Mucosa of rectum (tissue), 2 donors: ENCODE measurements around the gene ATP2C2.
"Not testable (repeated sequence)": the region's sequence is repeated elsewhere in the genome, so short reads cannot be mapped to it uniquely, and the experiment has no call there.

Experiments
- H3K27ac ChIP-seq, 2 donors: one replicate each; pipeline ENCODE4 v1.7.0; 2013; ENCODE audit warnings: inconsistent platforms in 2 of 2, low read depth in 2 of 2, low read length in 2 of 2
- H3K27me3 ChIP-seq, 2 donors: one replicate each; pipeline ENCODE4 v1.7.0; 2013; ENCODE audit warnings: low read length in 2 of 2; ENCODE audit not compliant: control insufficient read depth in 2 of 2, insufficient read depth in 2 of 2
- H3K36me3 ChIP-seq, 2 donors: one replicate each; pipeline ENCODE4 v1.7.0; 2013; ENCODE audit warnings: low read length in 2 of 2; ENCODE audit not compliant: control insufficient read depth in 2 of 2, insufficient read depth in 2 of 2
- H3K4me1 ChIP-seq, 2 donors: one replicate each; pipeline ENCODE4 v1.7.0; 2013; ENCODE audit warnings: low read length in 2 of 2, mild to moderate bottlenecking in 1 of 2; ENCODE audit not compliant: control insufficient read depth in 2 of 2, insufficient read depth in 2 of 2
- H3K4me3 ChIP-seq, 2 donors: one replicate each; pipeline ENCODE4 v1.7.0; 2013; ENCODE audit warnings: low read length in 2 of 2
- H3K9ac ChIP-seq, 2 donors: one replicate each; pipeline ENCODE4 v1.7.0; 2013; ENCODE audit warnings: low read length in 2 of 2, low read depth in 1 of 2, mild to moderate bottlenecking in 1 of 2
- H3K9me3 ChIP-seq, 2 donors: one replicate each; pipeline ENCODE4 v1.7.0; 2013; ENCODE audit warnings: low read length in 2 of 2; ENCODE audit not compliant: control insufficient read depth in 2 of 2
- donor health status: healthy.
- donor health status: Normal muscosa, but diverticular disease.

ATP2C2 gene

GRCh38 chr16:84340325-84341040 is 27.9 kb upstream of the ATP2C2 start:
- Histone ChIP-seq H3K9me3 (no peaks in the 10 kb centered on the region), H3K27ac (peak overlapping the region; percentile 89 to 91), H3K9ac (peak overlapping the region; percentile 43 to 61), H3K4me3 (no peak overlapping the region), H3K4me1 (peaks cover 15 to 25% of the 10 kb centered on the region in 2 donors), H3K27me3 (no peaks in the 10 kb centered on the region), H3K36me3 (no peaks in the 10 kb centered on the region)

GRCh38 chr16:84341528-84342295 is 26.6 kb upstream of the ATP2C2 start:
- peak overlapping the region; percentile 34 to 57 for H3K9ac ChIP-seq
- no peaks in the 10 kb centered on the region for H3K27me3 ChIP-seq
- no peaks in the 10 kb centered on the region for H3K36me3 ChIP-seq
- H3K27ac ChIP-seq = peak overlapping the region; percentile 89 to 91
- no peaks in the 10 kb centered on the region for H3K9me3 ChIP-seq
- peak overlapping the region; percentile 52 to 58 for H3K4me3 ChIP-seq
- peaks cover 15 to 25% of the 10 kb centered on the region in 2 donors for H3K4me1 ChIP-seq

GRCh38 chr16:84343800-84344199 is 24.5 kb upstream of the ATP2C2 start:
- not testable (repeated sequence) for H3K9ac ChIP-seq, H3K27me3 ChIP-seq, H3K36me3 ChIP-seq, H3K27ac ChIP-seq, H3K9me3 ChIP-seq, H3K4me3 ChIP-seq
- H3K4me1 ChIP-seq = peaks cover 16 to 27% of the 10 kb centered on the region in 2 donors

GRCh38 chr16:84344781-84345180 is 23.6 kb upstream of the ATP2C2 start:
- no peak overlapping the region for H3K4me3 ChIP-seq
- H3K36me3 ChIP-seq = no peaks in the 10 kb centered on the region
- peaks cover 25 to 37% of the 10 kb centered on the region in 2 donors for H3K4me1 ChIP-seq
- H3K27me3 ChIP-seq = no peaks in the 10 kb centered on the region
- H3K9ac ChIP-seq = no peak overlapping the region
- no peak overlapping the region for H3K27ac ChIP-seq
- H3K9me3 ChIP-seq = no peaks in the 10 kb centered on the region

GRCh38 chr16:84347161-84347560 is 21.2 kb upstream of the ATP2C2 start:
- H3K9ac ChIP-seq = no peak overlapping the region
- no peak overlapping the region for H3K27ac ChIP-seq
- no peaks in the 10 kb centered on the region for H3K27me3 ChIP-seq
- no peak overlapping the region for H3K4me3 ChIP-seq
- H3K4me1 ChIP-seq = peaks cover 23 to 33% of the 10 kb centered on the region in 2 donors
- no peaks in the 10 kb centered on the region for H3K9me3 ChIP-seq
- no peaks in the 10 kb centered on the region for H3K36me3 ChIP-seq

- H3K36me3 ChIP-seq = no peaks in the 10 kb centered on the region
- H3K27me3 ChIP-seq = no peaks in the 10 kb centered on the region
- no peaks in the 10 kb centered on the region for H3K9me3 ChIP-seq
- H3K9ac ChIP-seq = no peak overlapping the region
- peaks cover 21 to 30% of the 10 kb centered on the region in 2 donors for H3K4me1 ChIP-seq
- H3K27ac ChIP-seq = peak overlapping the region in 1 of 2 donors; percentile 38
- H3K4me3 ChIP-seq = no peak overlapping the region
Measured at GRCh38 chr16:84348386-84348888, 19.9 kb upstream of the ATP2C2 start.

GRCh38 chr16:84349862-84350684 is 18.3 kb upstream of the ATP2C2 start:
- Histone ChIP-seq H3K9me3 (no peaks in the 10 kb centered on the region), H3K9ac (peak overlapping the region; percentile 56 to 57), H3K27ac (peak overlapping the region; percentile 89 to 90)

GRCh38 chr16:84350685-84351400 is 17.5 kb upstream of the ATP2C2 start:
- Histone ChIP-seq H3K27me3 (no peaks in the 10 kb centered on the region), H3K36me3 (no peaks in the 10 kb centered on the region), H3K9ac (peak overlapping the region; percentile 34 to 57), H3K4me1 (peaks cover 21 to 30% of the 10 kb centered on the region in 2 donors), H3K9me3 (no peaks in the 10 kb centered on the region), H3K4me3 (peak overlapping the region; percentile 13 to 35), H3K27ac (peak overlapping the region; percentile 89 to 90)

More at GRCh38 chr16:84349862-84350684, 18.3 kb upstream of the ATP2C2 start:
- no peaks in the 10 kb centered on the region for H3K27me3 ChIP-seq
- peak overlapping the region; percentile 48 to 50 for H3K4me3 ChIP-seq
- peaks cover 21 to 30% of the 10 kb centered on the region in 2 donors for H3K4me1 ChIP-seq
- H3K36me3 ChIP-seq = no peaks in the 10 kb centered on the region

- no peaks in the 10 kb centered on the region for H3K27me3 ChIP-seq
- no peaks in the 10 kb centered on the region for H3K9me3 ChIP-seq
- peak overlapping the region; percentile 43 to 58 for H3K27ac ChIP-seq
- peak overlapping the region in 1 of 2 donors; percentile 57 for H3K9ac ChIP-seq
- no peaks in the 10 kb centered on the region for H3K36me3 ChIP-seq
- H3K4me1 ChIP-seq = peaks cover 27 to 37% of the 10 kb centered on the region in 2 donors
- H3K4me3 ChIP-seq = no peak overlapping the region
Measured at GRCh38 chr16:84351630-84352029, 16.7 kb upstream of the ATP2C2 start.
